DMS53 treated with DMSO at 0.1 percent for 48 hours (cell line): ENCODE data around the gene PSMC3.

ENCODE experiments used
- DNase-seq: peaks from one replicate; lab custom pipeline; 2025; ENCODE audit not compliant: unreplicated experiment; lab: John Stamatoyannopoulos, UW

Gene PSMC3

GRCh38 chr11:47395223-47396048, 30.8 kb downstream of the PSMC3 start:
- no peak for DNase-seq

- DNase-seq = no peak
Observed at GRCh38 chr11:47394322-47395222, 31.7 kb downstream of the PSMC3 start.

- DNase-seq = no peak
Observed at GRCh38 chr11:47394050-47394321, 32.3 kb downstream of the PSMC3 start.

GRCh38 chr11:47393163-47394049, 32.8 kb downstream of the PSMC3 start:
- no peak for DNase-seq

- no peak for DNase-seq
Observed at GRCh38 chr11:47392546-47393162, 33.6 kb downstream of the PSMC3 start.

GRCh38 chr11:47391711-47392432, 34.4 kb downstream of the PSMC3 start:
- DNase-seq = no peak

GRCh38 chr11:47391077-47391583, 35.1 kb downstream of the PSMC3 start:
- DNase-seq = no peak

- no peak for DNase-seq
Observed at GRCh38 chr11:47390422-47390760, 35.8 kb downstream of the PSMC3 start.

GRCh38 chr11:47389577-47390421, 36.4 kb downstream of the PSMC3 start:
- no peak for DNase-seq

- no peak for DNase-seq
Observed at GRCh38 chr11:47388697-47389576, 37.3 kb downstream of the PSMC3 start.

GRCh38 chr11:47387944-47388696, 38.1 kb downstream of the PSMC3 start:
- DNase-seq = no peak

GRCh38 chr11:47384498-47384897, 41.7 kb downstream of the PSMC3 start:
- no peak for DNase-seq

- no peak for DNase-seq
Observed at GRCh38 chr11:47383071-47383470, 43.2 kb downstream of the PSMC3 start.

- DNase-seq = no peak
Observed at GRCh38 chr11:47380078-47380477, 46.2 kb downstream of the PSMC3 start.

- no peak for DNase-seq
Observed at GRCh38 chr11:47379317-47379716, 46.9 kb downstream of the PSMC3 start.

GRCh38 chr11:47378836-47379170, 47.4 kb downstream of the PSMC3 start:
- no peak for DNase-seq

GRCh38 chr11:47378010-47378835, 48.0 kb downstream of the PSMC3 start, which contains the start of gene SPI1:
TSS of gene SPI1 (minus strand) at chr11:47378547. CDS start at chr11:47378353, 194 bp downstream.
- no peak for DNase-seq
